Measurements from ENCODE around the gene RAB44.

Gene RAB44

GRCh38 chr6:36692220-36692619 is 5.4 kb upstream of the RAB44 start:
- peak; percentile 94 for DNase-seq (ENCODE audit: low read depth)
- H3K4me3 ChIP-seq (ENCODE audit: low read depth, low read length) = no peak overlapping the region
- TF ChIP-seq POLR2A (IDR thresholded peaks at IDR 0.05; ENCODE audit: extremely low read depth, insufficient read length) = no peak
- TF ChIP-seq MYC (IDR thresholded peaks at IDR 0.05; ENCODE audit: low read depth, low read length) = peak; percentile 58; the same call in 1 of the 2 replicates
- peak; percentile 60; the same call in 1 of the 2 replicates for TF ChIP-seq MAX (IDR thresholded peaks at IDR 0.05; ENCODE audit: low read depth, low read length)

GRCh38 chr6:36692861-36693702 is 4.5 kb upstream of the RAB44 start:
- TF ChIP-seq MYC (IDR thresholded peaks at IDR 0.05; ENCODE audit: low read depth, low read length) (no peak), POLR2A (IDR thresholded peaks at IDR 0.05; ENCODE audit: extremely low read depth, insufficient read length) (no peak), CTCF (IDR thresholded peaks at IDR 0.05; ENCODE audit: low read depth, low read length) (no peak)
- H3K4me3 ChIP-seq (ENCODE audit: low read depth, low read length) = no peak overlapping the region
- no peak for DNase-seq (ENCODE audit: low read depth)

- TF ChIP-seq CTCF (IDR thresholded peaks at IDR 0.05; ENCODE audit: low read depth, low read length) (no peak), POLR2A (IDR thresholded peaks at IDR 0.05; ENCODE audit: extremely low read depth, insufficient read length) (no peak), MYC (IDR thresholded peaks at IDR 0.05; ENCODE audit: low read depth, low read length) (no peak), MAX (IDR thresholded peaks at IDR 0.05; ENCODE audit: low read depth, low read length) (no peak)
- DNase-seq (ENCODE audit: low read depth) = no peak
- H3K4me3 ChIP-seq (ENCODE audit: low read depth, low read length) = no peak overlapping the region
These were observed 3.0 kb upstream of the RAB44 start for GRCh38 chr6:36694616-36695015.

- no peak for DNase-seq (ENCODE audit: low read depth)
- TF ChIP-seq POLR2A (IDR thresholded peaks at IDR 0.05; ENCODE audit: extremely low read depth, insufficient read length) = no peak
These were observed 2.2 kb upstream of the RAB44 start for GRCh38 chr6:36695414-36695813.

GRCh38 chr6:36698196-36698595 is 570 bp downstream of the RAB44 start:
- DNase-seq (ENCODE audit: low read depth) = no peak
- H3K4me3 ChIP-seq (ENCODE audit: low read depth, low read length) = peak overlapping the region; percentile 97
- TF ChIP-seq MYC (IDR thresholded peaks at IDR 0.05; ENCODE audit: low read depth, low read length) (no peak), POLR2A (IDR thresholded peaks at IDR 0.05; ENCODE audit: extremely low read depth, insufficient read length) (no peak), CTCF (IDR thresholded peaks at IDR 0.05; ENCODE audit: low read depth, low read length) (no peak), MAX (IDR thresholded peaks at IDR 0.05; ENCODE audit: low read depth, low read length) (no peak)

More at GRCh38 chr6:36695414-36695813, 2.2 kb upstream of the RAB44 start:
- H3K4me3 ChIP-seq (ENCODE audit: low read depth, low read length) = no peak overlapping the region

GRCh38 chr6:36698871-36699271 is 1.2 kb downstream of the RAB44 start:
- TF ChIP-seq MYC (IDR thresholded peaks at IDR 0.05; ENCODE audit: low read depth, low read length) (no peak), MAX (IDR thresholded peaks at IDR 0.05; ENCODE audit: low read depth, low read length) (no peak), CTCF (IDR thresholded peaks at IDR 0.05; ENCODE audit: low read depth, low read length) (no peak), POLR2A (IDR thresholded peaks at IDR 0.05; ENCODE audit: extremely low read depth, insufficient read length) (no peak)
- DNase-seq (ENCODE audit: low read depth) = no peak
- H3K4me3 ChIP-seq (ENCODE audit: low read depth, low read length) = peak overlapping the region; percentile 97
